ENCODE results near the gene FGF6.

Gene FGF6

DNA sequence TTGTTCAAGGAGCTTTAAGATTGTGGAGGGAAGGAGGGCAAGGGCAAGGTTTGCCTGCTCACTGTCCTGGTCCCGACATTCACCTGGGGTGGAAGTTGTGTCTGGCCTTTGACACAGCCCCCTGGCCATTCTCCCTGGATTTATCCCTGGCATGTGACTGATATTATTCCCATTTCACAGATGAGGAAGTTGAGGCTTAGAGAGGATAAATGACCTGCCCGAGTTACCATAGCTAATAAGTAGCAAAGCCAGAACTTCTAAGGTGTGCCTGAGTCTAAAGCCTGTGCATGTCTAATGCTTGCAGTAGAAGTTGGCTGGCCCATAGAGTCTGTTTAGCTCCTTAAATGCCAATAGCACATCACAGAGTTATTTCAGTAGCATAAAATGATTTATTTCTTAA is 720 bp upstream of the FGF6 start:
- no peak for DNase-seq

DNA sequence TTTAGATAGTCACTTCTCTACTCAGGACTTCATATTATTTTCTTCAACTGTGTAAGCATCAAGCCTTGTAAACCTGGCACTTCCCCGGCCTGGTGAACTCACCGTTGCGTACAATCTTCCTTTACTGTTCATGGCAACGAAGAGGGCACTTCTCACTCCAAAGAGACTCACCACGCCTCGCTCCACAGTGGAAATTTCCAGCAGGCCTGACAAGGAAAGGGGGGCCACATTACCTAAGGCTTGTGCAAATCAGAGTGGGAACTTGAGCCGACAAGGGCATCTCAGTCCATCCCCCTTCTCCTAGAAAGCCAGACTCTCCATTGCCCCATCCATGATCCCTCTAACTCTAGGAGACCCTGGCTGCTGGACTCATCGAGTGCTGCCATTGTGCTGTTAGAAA is 1.6 kb downstream of the FGF6 start:
- no peak for DNase-seq

DNA sequence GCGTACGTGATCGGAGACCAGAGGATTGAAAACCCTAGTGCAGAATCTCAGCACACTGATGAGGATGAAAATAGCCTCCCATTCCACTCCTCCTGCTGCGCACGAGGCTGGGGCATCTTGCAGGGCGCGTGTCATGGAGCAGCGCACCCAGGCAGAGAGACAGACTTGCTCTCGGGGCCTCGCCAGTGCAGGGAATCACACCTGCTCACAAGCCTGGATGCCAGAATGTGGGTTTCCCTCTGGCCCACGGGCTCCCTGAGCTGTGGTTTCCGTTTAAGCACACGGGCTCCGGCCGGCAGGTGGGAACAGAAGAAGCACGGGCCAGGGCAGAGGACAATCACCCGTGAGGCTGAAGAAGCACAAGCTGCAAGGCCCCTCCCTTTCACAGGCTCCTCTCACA is 2.0 kb downstream of the FGF6 start:
- no peak for DNase-seq

DNA sequence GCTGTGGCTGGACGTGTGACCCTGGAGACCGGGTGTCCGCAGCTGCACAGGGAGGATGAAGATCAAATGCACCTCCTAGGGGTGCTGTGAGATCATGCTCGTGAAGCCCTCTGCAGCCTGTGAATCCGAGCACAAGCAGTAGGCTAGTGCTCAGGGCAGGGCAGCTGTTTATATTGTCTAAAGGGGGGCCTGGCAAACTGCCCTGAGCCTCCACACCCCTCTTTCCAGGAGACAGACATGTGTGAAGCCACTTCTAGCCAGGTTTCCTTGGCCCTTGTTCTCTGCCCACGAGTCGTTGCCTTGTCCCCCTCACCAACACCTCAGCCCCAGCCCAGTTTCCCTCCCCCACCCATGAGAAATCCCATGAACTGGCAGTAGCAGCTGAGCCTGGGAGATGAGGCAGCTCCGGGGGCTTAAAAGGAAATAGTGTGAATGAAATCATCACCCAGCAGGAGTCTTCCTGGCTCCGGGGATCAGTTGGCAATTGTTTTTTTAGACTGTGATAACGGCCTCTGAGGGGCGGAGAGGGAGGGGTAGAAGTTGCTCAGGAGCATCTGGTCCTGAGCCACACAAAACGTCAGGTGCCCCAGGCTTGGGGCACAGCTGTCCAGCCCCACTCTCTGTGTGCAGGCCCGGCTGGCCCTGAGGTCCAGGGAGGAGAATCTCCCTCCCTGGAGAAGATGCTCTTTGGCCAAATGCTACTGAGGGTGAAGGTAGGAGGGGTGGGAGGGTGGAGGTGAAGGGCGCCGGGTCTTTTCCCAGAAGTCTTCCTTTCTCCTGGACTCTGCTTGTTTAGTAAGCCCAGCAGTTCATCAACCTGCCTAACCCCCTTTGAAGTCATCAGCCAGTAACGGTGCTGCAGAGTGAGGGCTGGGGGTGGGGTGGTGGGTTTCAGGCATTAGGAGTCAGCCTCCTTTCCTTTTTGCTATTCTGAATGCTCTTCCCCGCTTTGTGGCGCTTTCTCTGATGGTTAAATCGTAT is 4.0 kb downstream of the FGF6 start:
- DNase-seq, result no peak

DNA sequence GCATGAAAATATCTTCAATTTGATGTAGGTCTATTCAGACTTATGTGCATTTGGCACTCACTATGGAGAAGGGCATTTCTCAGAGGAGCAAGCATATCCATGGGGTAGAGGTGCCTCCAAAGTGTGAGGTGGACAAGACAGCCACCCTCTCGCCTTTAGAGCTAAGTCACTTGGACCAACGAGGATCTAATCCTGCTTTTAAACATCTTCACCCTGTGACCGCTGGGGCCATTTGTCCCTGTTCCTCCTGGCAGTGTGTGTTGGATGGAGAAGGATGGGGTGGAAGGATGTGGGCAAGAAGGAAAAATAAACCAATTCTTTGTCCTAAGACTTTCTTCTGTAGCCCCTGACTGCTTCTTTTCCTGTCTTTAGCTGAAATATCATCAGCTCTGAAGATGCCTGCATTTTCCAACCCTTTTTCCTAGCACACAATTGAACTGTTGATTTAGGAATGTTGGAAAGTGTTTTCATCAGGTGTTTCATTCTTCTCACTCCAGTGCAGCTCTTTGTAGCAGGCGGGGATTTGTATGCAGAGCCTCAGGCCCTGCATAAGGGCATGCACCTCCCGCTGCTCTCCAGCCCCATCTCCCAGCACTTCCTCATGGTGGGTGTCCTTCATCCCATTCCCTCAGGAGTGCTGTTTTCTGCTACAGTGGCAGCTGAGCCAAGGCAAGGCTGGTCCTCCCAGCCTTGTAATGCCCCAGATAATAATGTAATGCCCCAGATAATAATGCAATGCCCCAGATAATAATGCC is 5.3 kb downstream of the FGF6 start:
- DNase-seq, result no peak

DNA sequence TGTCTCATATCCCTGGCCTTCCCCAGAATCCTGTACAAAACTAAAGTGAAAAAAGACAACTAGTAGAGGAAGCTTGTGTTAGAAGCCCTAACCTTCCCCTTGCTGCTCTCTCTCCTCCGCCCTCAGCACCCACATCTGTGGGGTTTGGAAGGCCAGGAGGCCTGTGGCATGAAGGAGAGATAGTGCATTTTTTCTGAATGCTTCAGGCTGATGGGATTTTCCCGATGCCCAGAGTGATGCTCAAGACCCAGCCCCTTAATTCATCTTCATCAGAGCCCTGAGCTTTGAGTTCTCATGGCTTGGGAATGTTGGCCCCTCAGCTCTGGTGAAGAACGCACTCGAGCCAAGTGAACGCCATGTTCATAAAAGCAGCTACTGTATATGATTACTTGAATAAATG is 5.9 kb downstream of the FGF6 start:
- DNase-seq, result no peak

DNA sequence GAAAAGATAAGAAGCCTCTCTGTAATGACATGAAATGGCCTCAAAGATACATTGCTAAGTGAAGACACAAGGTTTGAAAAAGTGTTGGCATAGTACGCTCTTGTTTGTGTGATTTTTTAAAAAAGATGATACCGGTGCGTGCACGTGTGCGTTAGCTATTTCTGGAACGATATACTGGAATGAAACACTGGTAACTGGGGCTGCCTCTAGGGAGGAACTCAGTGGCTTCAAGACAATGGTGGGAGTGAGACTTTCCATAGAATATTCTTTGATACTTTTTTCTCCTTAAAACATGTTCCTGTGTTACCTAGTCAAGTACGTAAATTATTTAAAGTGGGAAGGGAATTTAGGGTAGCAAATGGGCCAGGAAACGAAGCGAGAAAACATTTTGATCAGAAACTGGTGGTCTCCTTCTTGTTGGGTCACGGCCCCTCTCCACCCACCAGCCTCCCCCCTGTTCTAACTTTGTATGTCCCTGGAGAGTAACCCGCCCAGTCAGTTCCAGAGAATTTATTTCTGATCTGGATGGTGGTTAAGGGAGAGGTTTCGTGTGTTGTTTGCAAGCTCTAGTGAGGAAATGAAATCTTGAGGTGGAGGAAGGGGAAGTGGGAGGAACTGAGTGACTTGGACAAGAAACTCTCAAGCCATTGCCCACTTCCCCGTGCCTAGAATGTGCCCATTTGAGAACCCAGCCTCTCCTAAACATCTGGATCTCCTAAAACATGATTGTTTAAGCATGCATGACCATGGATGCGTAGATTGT is 6.6 kb downstream of the FGF6 start:
- DNase-seq, result no peak

DNA sequence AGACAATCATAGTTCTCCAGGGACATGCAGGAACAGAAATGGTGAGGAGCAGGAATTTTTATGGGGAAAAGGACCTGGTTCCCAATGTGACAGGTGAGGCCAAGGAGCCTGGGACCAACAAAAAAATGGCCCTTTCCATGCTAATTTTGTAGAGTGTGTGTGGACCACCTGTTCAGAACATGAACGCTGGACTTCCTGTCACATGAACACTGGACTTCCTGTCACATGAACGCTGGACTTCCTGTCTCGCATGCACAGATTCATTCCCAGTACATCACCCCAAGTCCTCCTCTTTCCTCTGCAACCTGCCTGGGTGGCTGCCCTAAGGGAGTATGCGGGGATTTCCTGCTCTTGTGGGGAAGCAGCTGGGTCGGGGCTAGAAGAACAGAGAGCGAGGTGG is 10.1 kb downstream of the FGF6 start:
- DNase-seq, result peak; percentile 18

DNA sequence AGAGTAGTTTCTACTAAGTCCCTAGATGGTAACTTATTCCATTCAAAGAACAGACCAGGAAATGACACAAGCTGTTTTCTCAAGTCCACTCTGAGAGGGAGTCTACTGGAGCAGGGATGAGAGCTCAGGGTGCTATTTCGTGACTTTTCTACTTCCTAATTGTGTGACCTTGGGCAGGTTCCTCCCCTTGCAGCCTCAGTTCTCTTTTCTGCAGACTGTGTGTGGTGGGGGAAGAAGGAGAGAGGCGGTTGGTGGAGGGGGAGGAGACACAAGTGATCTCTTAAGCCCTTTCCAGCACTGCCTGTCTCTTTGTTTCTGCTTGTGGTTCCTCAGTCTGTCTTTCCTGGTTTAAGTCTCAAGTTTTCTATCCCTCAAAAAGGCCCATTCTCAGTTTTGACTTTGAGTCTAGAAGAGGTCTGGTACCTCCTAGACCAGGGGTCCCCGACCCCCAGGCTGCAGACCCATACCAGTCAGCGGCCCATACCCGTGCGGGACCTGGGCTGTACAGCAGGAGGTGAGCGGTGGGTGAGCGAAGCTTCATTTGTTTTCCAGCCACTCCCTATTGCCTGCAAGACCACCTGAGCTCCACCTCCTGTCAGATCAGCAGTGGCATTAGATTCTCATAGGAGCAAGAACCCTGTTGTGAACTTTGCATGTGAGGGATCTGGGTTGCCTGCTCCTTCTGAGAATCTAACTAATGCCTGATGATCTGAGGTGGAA is 10.7 kb downstream of the FGF6 start:
- peak; percentile 7 for DNase-seq

DNA sequence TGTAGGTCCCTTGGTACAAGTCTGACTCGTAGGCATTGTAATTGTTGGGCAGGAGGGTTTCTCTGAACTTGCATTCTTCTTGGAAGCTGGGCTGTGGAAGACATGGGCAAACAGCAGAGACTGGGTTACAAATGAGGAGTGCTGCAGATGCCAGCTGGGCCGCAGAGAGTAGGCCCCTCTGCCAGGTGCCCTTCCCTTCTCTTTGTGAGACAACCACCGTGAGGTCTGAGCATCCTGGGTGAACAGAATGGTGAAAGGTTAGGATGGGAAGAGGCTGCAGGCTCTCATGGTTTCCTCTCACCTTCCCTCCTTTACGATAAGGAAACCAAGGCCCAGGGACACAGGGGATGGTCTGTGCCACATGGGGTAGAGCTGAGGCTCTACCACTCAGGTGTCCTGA is 11.3 kb downstream of the FGF6 start:
- DNase-seq, result peak; percentile 8

DNA sequence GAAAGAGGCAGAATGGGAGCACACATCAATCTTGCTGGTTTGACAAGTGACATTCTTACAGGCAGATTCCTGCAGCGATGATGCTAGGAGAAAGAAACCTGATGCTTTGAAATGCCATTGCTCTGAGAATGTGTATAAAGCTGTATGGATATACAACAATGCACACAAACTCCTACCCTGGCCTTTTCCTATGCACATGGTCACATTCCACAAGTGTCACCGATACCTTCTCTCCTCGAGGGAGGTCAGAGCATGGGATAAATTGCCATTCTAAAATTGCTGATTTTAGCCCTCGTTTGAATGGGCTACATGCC is 11.9 kb downstream of the FGF6 start:
- no peak for DNase-seq

DNA sequence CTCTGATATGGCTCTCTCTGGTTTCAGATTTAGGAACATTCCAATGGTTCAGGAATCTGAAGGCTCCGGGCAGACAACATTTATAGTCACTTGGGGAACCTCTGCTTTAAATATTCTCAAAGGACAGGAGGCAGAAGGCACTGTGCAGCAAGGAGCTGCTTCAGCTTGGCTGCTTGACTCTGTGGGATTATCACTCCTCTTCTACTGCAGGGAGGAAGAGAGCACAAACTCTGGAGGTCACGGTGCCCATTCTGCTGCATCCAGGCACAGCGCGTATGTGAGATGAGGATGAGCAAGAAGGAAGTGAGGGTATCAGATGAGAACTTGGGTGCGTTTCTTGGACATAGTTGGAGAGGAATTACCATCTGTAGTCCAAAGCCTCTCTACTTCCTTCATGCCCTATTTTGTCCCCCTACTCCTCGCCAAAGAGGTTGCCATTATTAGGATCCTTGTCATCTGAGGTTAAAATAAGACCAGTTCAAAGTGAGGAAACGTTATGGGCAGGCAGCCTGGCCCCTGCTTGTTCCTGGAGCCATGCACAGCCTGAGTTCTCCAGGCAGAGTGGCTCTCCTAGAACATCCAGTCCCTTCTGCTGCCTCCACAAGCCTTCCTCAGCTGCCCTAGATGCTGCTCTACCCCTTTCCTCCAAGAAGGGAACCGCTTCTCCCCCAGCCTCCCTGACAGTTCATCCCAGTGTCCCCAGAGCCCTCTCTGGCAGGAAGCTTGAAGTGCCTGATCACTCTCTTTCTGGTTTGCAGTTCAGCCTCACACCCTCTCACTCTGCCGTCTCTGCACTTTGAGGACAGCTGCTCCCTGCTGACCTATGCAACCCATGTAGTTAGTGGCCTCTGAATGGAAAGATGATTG is 12.5 kb downstream of the FGF6 start:
- DNase-seq, result peak; percentile 8

DNA sequence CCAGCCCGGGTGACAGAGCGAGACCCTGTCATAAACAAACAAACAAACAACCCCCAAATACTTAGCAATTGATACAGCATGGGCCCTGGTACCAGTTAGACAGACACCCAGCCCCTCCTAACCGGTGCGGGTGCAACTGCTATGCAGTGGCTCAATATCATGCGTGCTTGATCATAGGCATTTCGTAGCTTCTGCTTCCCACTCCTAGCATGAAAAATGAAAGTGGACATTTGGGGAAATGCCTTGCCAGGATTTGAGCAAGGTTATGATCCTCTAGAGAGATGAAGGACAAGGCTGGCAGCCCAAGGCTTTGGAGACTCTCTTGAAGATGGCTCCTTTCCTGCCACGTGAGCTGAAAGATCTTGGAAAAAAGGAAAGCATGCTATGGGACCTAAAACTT is 13.7 kb downstream of the FGF6 start:
- DNase-seq, result no peak

DNA sequence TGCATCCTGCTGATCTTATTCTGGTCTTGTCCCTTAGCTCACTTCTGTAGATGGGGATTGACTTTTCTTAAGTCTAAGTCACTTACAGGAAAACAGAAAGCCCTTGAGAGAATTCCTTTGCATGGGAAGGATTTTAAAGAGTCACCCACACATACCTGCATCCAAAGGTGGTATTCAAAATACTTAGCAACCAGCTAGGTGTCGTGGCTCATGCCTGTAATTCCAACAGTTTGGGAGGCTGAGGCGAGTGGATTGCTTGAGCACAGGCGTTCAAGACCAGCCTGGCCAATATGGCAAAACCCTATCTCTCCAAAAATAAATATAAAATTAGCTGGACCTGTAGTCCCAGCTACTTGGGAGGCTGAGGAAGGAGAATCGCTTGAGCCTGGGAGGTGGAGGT is 14.2 kb downstream of the FGF6 start:
- DNase-seq, result no peak

DNA sequence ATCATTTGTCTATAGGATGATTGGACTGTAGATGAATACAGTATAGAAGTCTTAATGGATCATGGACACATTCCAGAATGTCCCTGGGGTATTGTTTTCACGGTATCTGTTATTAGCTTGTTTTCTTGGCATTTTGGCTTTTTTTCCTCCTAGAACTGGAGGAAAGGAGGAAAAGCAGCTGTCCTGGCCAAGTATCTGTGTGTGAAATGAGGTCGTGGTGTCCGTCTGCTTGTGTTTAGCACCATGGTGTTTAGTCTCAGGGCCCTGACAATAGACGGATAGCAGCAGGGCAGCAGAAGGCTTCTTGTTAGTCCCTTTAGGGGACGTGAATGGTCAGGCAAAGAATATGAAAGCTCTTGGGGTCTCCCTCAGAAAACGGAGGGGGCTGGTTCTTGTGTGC is 21.2 kb downstream of the FGF6 start:
- DNase-seq, result no peak

DNA sequence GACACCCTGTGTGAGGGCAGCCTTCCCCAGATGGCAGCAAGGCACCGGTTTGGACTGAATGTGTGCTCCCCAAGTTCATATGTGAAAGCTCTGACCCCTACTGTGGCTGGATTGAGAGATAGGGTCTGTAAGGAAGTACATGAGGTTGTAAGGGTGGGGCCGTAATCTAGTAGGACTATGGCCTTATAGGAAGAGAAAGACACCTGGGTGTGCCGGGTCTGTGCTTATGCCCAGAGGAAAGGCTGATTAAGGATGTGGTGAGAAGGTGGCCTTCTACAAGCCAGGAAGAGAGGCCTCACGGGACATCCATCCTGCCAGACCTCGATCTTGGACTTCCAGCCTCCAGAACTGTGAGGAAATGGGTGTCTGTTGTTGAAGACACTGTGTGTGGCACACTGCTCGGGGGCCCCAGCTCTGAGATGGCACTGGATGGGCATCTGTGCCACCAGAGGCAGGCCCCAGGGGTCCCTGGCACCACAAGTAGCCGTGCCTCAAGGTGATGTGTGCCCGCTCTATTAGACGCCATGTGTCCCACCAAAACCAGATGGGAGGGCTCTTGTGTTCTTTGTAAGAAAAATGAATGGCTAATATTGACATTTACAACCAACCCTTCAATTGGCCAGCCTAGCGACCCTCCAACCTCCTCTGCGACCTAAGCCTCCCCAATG is 22.0 kb downstream of the FGF6 start:
- DNase-seq, result no peak

DNA sequence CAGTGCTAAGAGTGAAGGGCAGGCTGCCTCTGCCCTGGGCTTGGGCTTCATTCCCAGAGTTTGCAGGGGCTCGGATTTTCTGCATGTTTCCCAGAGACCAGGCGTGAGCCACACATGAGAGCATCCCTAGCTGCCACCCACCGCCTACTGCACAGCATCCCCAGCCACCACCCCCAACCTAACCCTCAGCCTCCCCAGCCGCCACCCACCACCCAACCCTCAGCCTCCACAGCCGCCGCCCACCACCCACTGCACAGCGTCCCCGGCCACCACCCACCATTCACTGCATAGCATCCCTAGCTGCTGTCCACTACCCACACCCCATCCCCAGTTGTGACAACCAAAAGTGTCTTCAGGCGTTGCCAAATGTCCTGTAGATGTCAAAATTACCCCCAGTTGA is 22.6 kb downstream of the FGF6 start:
- no peak for DNase-seq

DNA sequence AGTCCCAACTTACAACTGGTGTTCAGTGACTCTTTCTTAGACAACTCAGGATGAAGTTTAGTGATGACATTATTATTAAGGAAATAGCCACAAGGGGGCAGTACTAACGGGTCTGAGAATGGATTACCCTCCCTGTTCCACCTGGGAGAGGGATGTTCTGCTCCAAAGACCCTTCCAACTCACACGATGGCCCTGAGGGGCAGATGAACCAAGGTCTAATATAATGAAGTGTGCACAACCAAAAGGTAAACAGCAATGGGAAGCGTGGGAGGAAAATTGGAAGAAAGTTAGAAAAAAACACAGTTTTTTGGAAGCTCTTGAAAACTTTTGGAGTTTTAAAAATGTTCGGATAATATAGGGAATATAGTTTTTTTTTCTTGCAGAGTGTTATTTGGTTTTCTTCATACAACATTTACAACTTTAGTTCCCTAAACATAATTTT is 24.0 kb downstream of the FGF6 start:
- DNase-seq, result peak; percentile 29

DNA sequence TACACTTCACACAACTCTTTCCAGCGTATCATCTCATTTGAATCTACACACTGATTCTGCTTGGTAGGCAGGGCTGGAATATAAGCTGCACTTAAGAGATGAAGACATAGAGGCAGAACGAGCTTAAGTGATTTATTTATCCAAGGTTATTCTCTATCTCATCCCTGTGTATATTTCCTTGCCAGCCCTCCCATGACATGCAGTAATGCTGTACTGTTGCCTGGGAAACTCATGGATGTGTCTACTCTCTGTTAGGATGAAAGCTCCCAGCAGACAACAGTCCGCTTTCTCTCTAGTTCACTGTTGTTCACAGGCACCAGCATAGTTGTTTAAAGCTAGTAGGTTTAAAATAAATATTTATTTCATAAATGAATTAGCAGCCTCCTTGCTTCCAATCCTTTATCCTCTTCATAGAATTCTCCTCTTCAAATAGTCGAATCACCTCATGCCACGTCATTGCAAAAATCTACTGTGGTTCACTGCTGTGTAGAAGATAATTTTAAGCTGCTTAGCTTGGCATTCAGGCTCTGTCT is 25.4 kb downstream of the FGF6 start:
- no peak for DNase-seq

DNA sequence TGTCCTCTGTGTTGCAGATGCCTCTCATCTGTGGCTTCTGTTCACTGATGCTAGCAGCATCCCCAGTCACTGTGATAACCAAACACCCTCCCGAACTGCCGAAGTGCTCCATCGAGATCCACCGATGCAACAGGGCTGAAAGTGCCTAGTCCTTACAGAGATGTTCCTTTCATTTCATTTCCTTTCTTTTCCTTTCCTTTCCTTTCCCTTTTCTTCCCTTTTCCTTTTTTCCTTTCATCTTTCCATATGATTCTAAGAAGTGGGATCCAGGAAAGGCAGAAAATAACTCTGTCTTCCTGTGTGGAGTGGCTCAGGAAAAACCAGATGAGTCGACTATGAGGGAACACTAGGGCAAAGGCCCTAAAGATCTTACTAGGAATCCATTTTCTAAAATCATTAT is 26.7 kb downstream of the FGF6 start:
- no peak for DNase-seq

DNA sequence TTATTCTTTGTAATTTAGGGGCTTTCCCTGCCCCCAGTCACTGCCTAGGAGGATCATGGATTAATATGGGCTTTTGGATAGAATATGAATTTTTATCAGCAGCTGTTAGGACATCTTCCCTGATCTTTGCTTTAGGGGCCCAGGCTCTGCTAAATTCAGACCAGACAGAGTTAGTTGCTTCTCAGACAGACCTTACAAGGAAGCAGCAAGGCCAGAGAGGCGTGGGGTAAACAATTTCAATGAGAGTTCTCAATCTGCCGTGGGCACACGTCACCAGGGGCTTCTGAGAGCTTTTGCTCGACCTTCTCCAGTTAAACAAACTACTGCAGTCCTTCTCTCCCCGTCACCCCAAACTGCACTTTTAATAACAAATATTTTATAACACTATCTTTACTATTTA is 27.7 kb downstream of the FGF6 start:
- no peak for DNase-seq

All from stimulated activated CD8-positive, alpha-beta memory T cell treated with anti-CD3 and anti-CD28 coated beads, Interleukin-4, amount 100 ng/mL, for 48 hours (primary cell).